ENCODE results near the gene IQGAP3.

- TF ChIP-seq CTCF (IDR thresholded peaks at IDR 0.05) (no peak), POLR2A (IDR thresholded peaks at IDR 0.05) (no peak), EP300 (IDR thresholded peaks at IDR 0.05) (no peak)
These were observed 38.7 kb downstream of the IQGAP3 start for GRCh38 chr1:156533568-156534220.

Measured in ovary (tissue), 3 donors.